PC-9 (cell line): ENCODE results near the gene WNK1.

Experiments
- EZH2 ChIP-seq: fragments of 200-600 bp; sonication (generic); IDR thresholded peaks from 2 replicates; pipeline ENCODE4 v1.8.0; 2017; ENCODE audit warnings: antibody characterized with exemption, low read depth
- TF ChIP-seq, protein P1 (sequence below): fragments of 200-600 bp; sonication (generic); conservative IDR thresholded peaks from 2 replicates; pipeline ENCODE4 v1.6.1; 2017; ENCODE audit warnings: mixed run types, antibody characterized with exemption, mild to moderate bottlenecking, moderate library complexity

DNA sequence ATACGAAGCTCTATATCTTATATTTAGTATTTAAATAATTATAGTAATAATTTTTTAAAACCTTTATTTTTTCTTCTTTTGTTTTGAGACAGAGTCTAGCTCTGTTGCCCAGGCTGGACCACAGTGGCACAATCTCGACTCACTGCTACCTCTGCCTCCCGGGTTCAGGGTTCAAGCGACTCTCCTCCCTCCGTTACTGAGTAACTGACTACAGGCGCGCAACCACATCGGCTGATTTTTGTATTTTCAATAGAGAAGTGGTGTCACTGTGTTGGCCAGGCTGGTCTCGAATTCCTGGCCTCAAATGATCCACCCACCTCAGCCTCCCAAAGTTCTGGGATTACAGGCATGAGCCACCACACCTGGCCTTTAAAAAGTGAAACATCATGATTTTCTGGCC lies 13.0 kb upstream of the WNK1 start:
- TF ChIP-seq, protein P1, sequence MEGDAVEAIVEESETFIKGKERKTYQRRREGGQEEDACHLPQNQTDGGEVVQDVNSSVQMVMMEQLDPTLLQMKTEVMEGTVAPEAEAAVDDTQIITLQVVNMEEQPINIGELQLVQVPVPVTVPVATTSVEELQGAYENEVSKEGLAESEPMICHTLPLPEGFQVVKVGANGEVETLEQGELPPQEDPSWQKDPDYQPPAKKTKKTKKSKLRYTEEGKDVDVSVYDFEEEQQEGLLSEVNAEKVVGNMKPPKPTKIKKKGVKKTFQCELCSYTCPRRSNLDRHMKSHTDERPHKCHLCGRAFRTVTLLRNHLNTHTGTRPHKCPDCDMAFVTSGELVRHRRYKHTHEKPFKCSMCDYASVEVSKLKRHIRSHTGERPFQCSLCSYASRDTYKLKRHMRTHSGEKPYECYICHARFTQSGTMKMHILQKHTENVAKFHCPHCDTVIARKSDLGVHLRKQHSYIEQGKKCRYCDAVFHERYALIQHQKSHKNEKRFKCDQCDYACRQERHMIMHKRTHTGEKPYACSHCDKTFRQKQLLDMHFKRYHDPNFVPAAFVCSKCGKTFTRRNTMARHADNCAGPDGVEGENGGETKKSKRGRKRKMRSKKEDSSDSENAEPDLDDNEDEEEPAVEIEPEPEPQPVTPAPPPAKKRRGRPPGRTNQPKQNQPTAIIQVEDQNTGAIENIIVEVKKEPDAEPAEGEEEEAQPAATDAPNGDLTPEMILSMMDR = no peak
- TF ChIP-seq EZH2 = no peak
